GM12878 (cell line): ENCODE data around the gene CILP2. TPM values are rescaled to one million over a fixed set of nuclear protein-coding genes. Genes with fewer than 3 reads are reported as not detected.

Experiments
- ATAC-seq: fragments of 200-7000 bp; cut with Tn5 transposase; 3 replicates; pipeline ENCODE4 v1.9.1; 2020; ENCODE audit warnings: mild to moderate bottlenecking, moderate library complexity
- BruUV-seq: library from RNA; stranded (reverse); fragments of 400-500 nt; replicated peaks from 2 replicates; lab custom pipeline; 2021; lab: Mats Ljungman, UMichigan
- CTCF ChIA-PET: fragments of 300-600 bp; sonication (Branson Sonifier 250); formaldehyde crosslinking; extraction: SDS; loops from one replicate; lab custom pipeline; 2021; ENCODE audit warnings: inconsistent platforms; lab: Yijun Ruan, JAX
- POLR2A ChIA-PET: fragments of 350-600 bp; formaldehyde crosslinking; extraction: SDS; loops from one replicate; lab custom pipeline; 2021; ENCODE audit warnings: inconsistent platforms; lab: Charles Lee
- RAD21 ChIA-PET: fragments of 300-600 bp; sonication (Branson Sonifier 250); formaldehyde crosslinking; loops from one replicate; lab custom pipeline; 2023; ENCODE audit warnings: antibody characterized with exemption; ENCODE audit not compliant: unreplicated experiment; lab: Charles Lee
- SMC1A ChIA-PET: fragments of 300-600 bp; sonication (Branson Sonifier 250); formaldehyde crosslinking; loops from one replicate; lab custom pipeline; 2023; ENCODE audit not compliant: unreplicated experiment, uncharacterized antibody; lab: Charles Lee
- DNase-seq: peaks from one replicate; pipeline ENCODE4 v3.0.0-alpha.2; 2011; ENCODE audit warnings: low read depth, low spot score
- FAIRE-seq: peaks from 3 replicates; lab custom pipeline; 2011; peaks lifted over from hg19 to GRCh38; lab: Jason Lieb, UNC
- H2AFZ ChIP-seq: 2 replicates; pipeline ENCODE4 v1.6.0; 2011; ENCODE audit warnings: low read depth, low read length, control low read depth; ENCODE audit not compliant: control insufficient read depth
- H3K27ac ChIP-seq: 2 replicates; pipeline ENCODE4 v1.5.1; 2011; ENCODE audit warnings: control low read depth; ENCODE audit not compliant: control insufficient read depth, insufficient read depth
- H3K27me3 ChIP-seq, 2 experiments: replicated peaks in 1 of 2; 2 replicates each; pipeline versions ENCODE4 v1.6.0 to v1.6.1; 2011; ENCODE audit warnings: low read length in 1 of 2; ENCODE audit not compliant: control insufficient read depth in 2 of 2, insufficient read depth in 2 of 2
- H3K36me3 ChIP-seq, 2 experiments: 2 replicates each; pipeline ENCODE4 v1.5.1; 2011; ENCODE audit warnings: low read length in 1 of 2; ENCODE audit not compliant: control insufficient read depth in 2 of 2, insufficient read depth in 2 of 2
- H3K4me1 ChIP-seq: 2 replicates; pipeline ENCODE4 v1.6.1; 2011; ENCODE audit warnings: mild to moderate bottlenecking, low read length, moderate library complexity, mixed read lengths; ENCODE audit not compliant: control insufficient read depth, insufficient read depth
- H3K4me2 ChIP-seq: 2 replicates; pipeline ENCODE4 v1.6.0; 2011; ENCODE audit warnings: control low read depth; ENCODE audit not compliant: control insufficient read depth, insufficient read depth
- H3K4me3 ChIP-seq: fragments of 200-600 bp; sonication (generic); 2 replicates; pipeline ENCODE4 v1.5.1; 2016
- H3K79me2 ChIP-seq: 2 replicates; pipeline ENCODE4 v1.6.0; 2011; ENCODE audit warnings: low read length; ENCODE audit not compliant: control insufficient read depth, insufficient read depth
- H3K9ac ChIP-seq: 2 replicates; pipeline ENCODE4 v1.8.0; 2011; ENCODE audit warnings: low read length, control low read depth, mixed read lengths; ENCODE audit not compliant: control insufficient read depth, insufficient read depth
- H3K9me3 ChIP-seq: replicated peaks from 3 replicates; pipeline ENCODE4 v1.5.1; 2011; ENCODE audit warnings: mild to moderate bottlenecking, low read length; ENCODE audit not compliant: control insufficient read depth, insufficient read depth
- H4K20me1 ChIP-seq: 2 replicates; pipeline ENCODE4 v1.6.0; 2011; ENCODE audit not compliant: control insufficient read depth, insufficient read depth
- BCL3 ChIP-seq: IDR thresholded peaks from 2 replicates; pipeline ENCODE4 v1.6.1; 2011; ENCODE audit warnings: borderline replicate concordance, low read depth, mild to moderate bottlenecking, moderate library complexity, low read length; ENCODE audit not compliant: insufficient read depth, poor library complexity, severe bottlenecking
- BRCA1 ChIP-seq: IDR thresholded peaks from 2 replicates; pipeline ENCODE4 v1.6.1; 2011; ENCODE audit warnings: low read depth, low read length, improper control_type of control experiment
- CHD1 ChIP-seq: IDR thresholded peaks from 2 replicates; pipeline ENCODE4 v1.6.1; 2012; ENCODE audit warnings: low read depth, low read length, improper control_type of control experiment
- HDAC2 ChIP-seq: fragments of 200-600 bp; sonication (generic); IDR thresholded peaks from 2 replicates; pipeline ENCODE4 v1.6.1; 2017
- KLF5 ChIP-seq: fragments of 450-650 bp; IDR thresholded peaks from 2 replicates; pipeline ENCODE4 v1.6.1; 2014; ENCODE audit warnings: mild to moderate bottlenecking; ENCODE audit not compliant: partially characterized antibody
- MEF2B ChIP-seq: fragments of 450-650 bp; IDR thresholded peaks from 2 replicates; pipeline ENCODE4 v1.6.1; 2018; ENCODE audit warnings: mild to moderate bottlenecking, moderate library complexity; ENCODE audit not compliant: partially characterized antibody, poor library complexity, severe bottlenecking
- NBN ChIP-seq: fragments of 450-650 bp; IDR thresholded peaks from 2 replicates; pipeline ENCODE4 v1.6.1; 2016
- NFIC ChIP-seq: IDR thresholded peaks from 2 replicates; pipeline ENCODE4 v1.6.1; 2012; ENCODE audit warnings: low read depth, mild to moderate bottlenecking, inconsistent platforms, low read length, moderate library complexity
- WRNIP1 ChIP-seq: IDR thresholded peaks from 2 replicates; pipeline ENCODE4 v1.6.1; 2011; ENCODE audit warnings: low read depth, low read length, improper control_type of control experiment, borderline replicate concordance
- WGBS: methylation state at CpG from one replicate; pipeline ENCODE4 v1.1.6; 2016; ENCODE audit warnings: low lambda C conversion rate; ENCODE audit not compliant: insufficient replicate concordance, insufficient coverage; ENCODE audit errors: missing lambda C conversion rate; 5-methylcytosine and 5-hydroxymethylcytosine counted together
- in situ Hi-C: fragments of 300-500 bp; cut with MboI; formaldehyde crosslinking; loops from 9 replicates; pipeline ENCODE4 v1.14.3; 2018; ENCODE audit warnings: mixed read lengths
- intact Hi-C: fragments of 100-400 bp; cut with micrococcal nuclease; formaldehyde crosslinking; loops from one replicate; pipeline ENCODE4 v1.14.2; 2022; ENCODE audit not compliant: unreplicated experiment
- polyA plus RNA-seq, 11 experiments: library from polyadenylated mRNA; depleted of rRNA in 4 of 11; unstranded in 6 of 11; stranded (reverse) in 5 of 11; fragments of >200 nt; fragmentation: Nextera tagmentation in 4 of 11; fragmentation: Illumina TruSeq in 1 of 11; extraction: Ambion mirVana in 4 of 11; extraction: Trizol in 1 of 11; gene quantifications; 1 replicate in 1 of 11; 2 replicates in 10 of 11; pipeline versions ENCODE4 v1.2.1 to v1.2.3, GENCODE V29; 2011 to 2016; ENCODE audit warnings: inconsistent platforms in 2 of 11, missing spikeins in 2 of 11, low read depth in 1 of 11
- total RNA-seq, 4 experiments: library from RNA; depleted of rRNA in 3 of 4; stranded (reverse); fragments of >200 nt in 3 of 4; fragmentation: Illumina TruSeq in 1 of 4; extraction: Trizol in 1 of 4; gene quantifications; 2 replicates each; pipeline versions ENCODE4 v1.2.1 to v1.2.3, GENCODE V29; 2013 to 2021

Gene CILP2
- total and polyA plus RNA-seq, 10 of the 15 experiments (the other 5 are each of a cell fraction or from before 2014, with no cell fraction given): 0.05 to 0.08 (median 0.06) TPM; not detected in 6

GRCh38 chr19:19568802-19569756, 31.0 kb downstream of the CILP2 start:
- no peak overlapping the region for H3K4me3 ChIP-seq
- 90% methylated on average over 25 of the region's 25 CpGs for WGBS
- no peak overlapping the region for H2AFZ ChIP-seq
- FAIRE-seq (peak; percentile 31), ATAC-seq (no peak)
- ChIA-PET SMC1A (interaction anchor here (0.9 kb wide), 1 partner anchor 23 kb away, joined by 4 read pairs; no protein-coding TSS in a partner anchor), RAD21 (no interaction called here), CTCF (interaction anchor here (2.1 kb wide), 1 partner anchor 16 kb away, joined by 19 read pairs; no protein-coding TSS in a partner anchor), POLR2A (interaction anchor here (0.6 kb wide), 1 partner anchor 40 kb away, joined by 3 read pairs; no protein-coding TSS in a partner anchor)
- no peak overlapping the region for H3K9ac ChIP-seq
- in situ Hi-C loops: no loop called here
- H3K27me3 ChIP-seq: no peaks in the 10 kb centered on the region
- H3K9me3 ChIP-seq: no peaks in the 10 kb centered on the region; the same call in 2 of the 3 replicates
- intact Hi-C loops: no loop called here
- BruUV-seq: no TSS peak
- H4K20me1 ChIP-seq: no peaks in the 10 kb centered on the region
- no peak overlapping the region for H3K4me2 ChIP-seq
- no peaks in the 10 kb centered on the region for H3K79me2 ChIP-seq
- H3K27ac ChIP-seq: no peak overlapping the region
- peaks cover 4 to 12% of the 10 kb centered on the region in 2 experiments; a peak in 3 of 4 replicates for H3K36me3 ChIP-seq
- TF ChIP-seq CHD1 (no peak), HDAC2 (no peak), NFIC (no peak), BRCA1 (no peak), BCL3 (no peak), WRNIP1 (no peak), MEF2B (no peak), NBN (no peak), KLF5 (no peak)
- TF ChIP-seq, all 136 proteins: peak for 0
- no peaks in the 10 kb centered on the region for H3K4me1 ChIP-seq
- no peak for DNase-seq
